Measurements from ENCODE around the gene ACAP3.

ACAP3 gene

GRCh38 chr1:1284221-1285101, 23.3 kb downstream of the ACAP3 start:
- no peak for DNase-seq

DNA sequence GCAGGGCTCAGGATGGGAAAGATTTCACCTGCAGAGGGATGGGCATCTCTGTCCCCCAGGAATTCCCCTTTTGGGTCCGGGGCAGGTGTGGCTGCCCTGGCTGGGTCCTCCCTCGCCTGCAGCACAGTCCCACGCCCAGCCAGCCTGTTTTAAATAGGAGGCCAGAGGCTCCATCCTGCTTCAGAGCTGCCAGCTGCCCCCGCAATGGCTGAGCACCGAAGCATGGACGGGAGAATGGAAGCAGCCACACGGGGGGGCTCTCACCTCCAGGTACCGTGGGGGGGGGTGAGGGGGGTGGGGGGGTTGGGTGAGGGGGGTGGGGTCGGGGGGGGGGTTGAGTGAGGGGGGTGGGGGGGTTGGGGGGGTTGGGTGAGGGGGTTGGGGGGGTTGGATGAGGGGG, 23.9 kb downstream of the ACAP3 start:
- no peak for DNase-seq

GRCh38 chr1:1282998-1283397, 24.7 kb downstream of the ACAP3 start:
- no peak for DNase-seq

- no peak for DNase-seq
Observed at GRCh38 chr1:1281533-1282321, 26.0 kb downstream of the ACAP3 start.

- DNase-seq, result no peak
Observed at GRCh38 chr1:1280782-1281481, 26.8 kb downstream of the ACAP3 start.

- no peak for DNase-seq
Observed at GRCh38 chr1:1279028-1279427, 28.7 kb downstream of the ACAP3 start.

GRCh38 chr1:1278620-1279019, 29.1 kb downstream of the ACAP3 start:
- DNase-seq, result no peak

DNA sequence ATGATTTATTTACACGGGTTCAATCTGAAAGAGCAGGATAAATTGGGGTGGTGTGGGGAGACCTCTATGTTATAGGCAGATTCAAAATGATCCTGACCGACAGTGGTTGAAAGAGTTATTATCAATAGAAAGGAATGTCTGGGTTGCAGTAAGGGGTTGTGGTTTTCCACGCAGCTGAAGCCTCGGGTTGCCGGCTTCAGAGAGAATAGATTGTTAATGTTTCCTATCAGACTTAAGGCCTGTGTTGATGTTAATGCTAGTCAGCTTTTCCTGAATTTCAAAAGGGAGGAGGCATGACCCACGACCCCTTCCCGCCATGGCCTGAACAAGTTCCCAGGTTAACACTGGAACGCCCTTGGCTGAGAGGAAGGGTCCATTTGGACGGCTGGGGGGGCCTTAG, 31.9 kb downstream of the ACAP3 start:
- no peak for DNase-seq

DNA sequence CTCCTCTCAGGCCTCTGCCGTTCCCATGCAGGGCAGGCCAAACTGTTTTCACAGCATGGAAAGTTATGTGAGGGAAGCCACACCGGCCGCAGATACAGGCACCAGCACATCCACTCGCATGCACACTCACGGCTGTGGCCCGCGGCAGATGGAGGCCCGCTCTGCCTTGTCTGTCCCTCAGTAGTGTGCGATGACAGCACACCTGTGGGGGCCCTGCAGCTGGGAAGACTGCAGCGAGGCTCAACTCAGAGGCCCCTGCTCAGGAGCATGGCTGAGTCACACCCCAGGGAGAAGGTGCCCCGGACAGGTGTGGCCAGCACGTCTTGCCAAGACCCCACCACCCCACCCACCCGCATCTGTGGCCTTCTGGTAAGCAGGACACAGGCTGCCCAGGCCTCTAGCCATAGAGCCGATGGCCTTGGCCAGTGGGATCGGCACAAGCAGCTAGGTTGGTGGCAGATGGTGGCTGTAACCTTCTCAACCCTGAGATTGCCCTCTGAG, 32.7 kb downstream of the ACAP3 start:
- no peak for DNase-seq

GRCh38 chr1:1274299-1274930, 33.3 kb downstream of the ACAP3 start:
- no peak for DNase-seq

DNA sequence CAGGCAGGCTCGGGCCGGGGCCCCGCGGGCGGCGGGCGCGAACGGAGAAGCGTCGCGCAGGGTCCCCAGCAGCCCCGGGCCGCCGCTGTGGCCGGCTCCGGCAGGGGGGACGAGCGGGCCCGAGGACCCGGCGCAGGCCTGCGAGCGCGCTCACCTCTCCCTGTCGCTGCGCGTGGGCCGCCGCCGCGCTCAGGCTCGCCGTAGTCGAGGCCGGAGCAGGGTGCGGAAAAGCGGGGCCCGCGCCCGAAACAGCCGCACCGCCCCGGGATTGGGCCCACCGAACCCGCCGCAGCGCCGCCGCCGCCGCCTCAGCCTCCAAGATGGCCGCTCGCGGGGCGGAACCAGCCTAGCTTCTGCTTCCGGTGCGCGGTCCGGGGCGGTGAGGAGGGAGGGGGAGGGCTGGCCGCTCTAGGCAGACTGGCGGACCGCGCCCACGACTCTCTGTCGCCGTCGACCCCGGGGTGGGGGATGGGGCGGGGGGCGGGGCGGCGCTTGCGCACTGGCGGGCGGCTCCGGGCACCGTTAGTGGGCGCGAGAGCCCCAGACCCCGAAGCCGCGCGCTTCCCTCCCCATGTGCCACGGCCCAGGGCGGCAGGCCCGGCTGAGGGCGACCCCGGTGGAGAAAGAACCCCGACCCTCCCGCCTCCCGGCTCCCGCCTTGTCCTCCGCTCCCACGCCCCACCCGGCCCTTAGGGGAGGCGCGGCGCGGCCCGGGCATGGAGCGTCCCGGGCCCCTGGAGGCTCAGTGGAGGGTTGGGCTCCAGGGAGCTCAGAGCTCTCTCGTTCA, 34.0 kb downstream of the ACAP3 start, which contains the start of gene UBE2J2:
Gene UBE2J2 (minus strand): TSS at position 343 of the 787 bp plus-strand sequence. CDS start 5,862 bp downstream, outside the sequence.
- peak; percentile 50 for DNase-seq

GRCh38 chr1:1273209-1273511, 34.6 kb downstream of the ACAP3 start:
- DNase-seq, result no peak

DNA sequence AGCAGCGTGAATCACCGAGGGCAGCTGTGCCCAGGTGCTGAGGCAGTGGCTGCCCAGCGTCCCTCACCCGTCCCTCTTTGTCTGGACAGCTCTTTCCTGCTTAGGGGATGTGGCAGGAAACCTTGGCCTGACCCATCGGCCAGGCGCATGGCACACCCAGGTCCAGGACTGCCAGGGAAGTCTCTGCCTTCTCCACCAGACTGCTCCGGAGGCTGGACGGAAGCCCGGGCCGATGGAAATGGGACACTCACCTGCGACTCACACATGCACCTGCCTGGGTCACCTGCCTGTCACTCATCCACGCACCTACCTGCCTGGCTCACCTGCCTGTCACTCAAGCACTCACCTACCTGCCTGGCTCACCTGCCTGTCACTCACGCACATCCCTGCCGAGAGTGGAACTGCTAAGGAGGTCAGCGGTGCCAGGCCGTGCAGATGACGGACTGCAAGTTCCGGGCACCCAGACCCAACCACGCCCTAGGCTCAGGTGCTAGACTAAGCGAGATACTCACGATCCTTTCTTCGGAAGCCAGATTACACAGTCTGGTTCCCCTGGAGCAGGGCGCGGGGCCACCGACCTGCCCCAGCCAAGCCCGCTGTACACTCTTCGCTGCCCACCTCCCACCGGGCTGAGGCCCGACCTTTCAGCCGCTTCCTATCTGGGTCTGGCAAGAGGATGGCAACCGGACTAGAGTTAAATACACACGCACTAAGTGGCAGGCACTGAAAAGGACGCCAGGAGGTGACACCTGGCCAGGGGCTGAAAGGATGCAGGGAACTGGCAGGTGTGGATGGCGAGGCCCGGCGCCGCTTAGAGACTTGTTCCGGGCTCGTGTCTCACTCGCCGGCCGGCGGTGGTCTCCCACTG, 35.2 kb downstream of the ACAP3 start:
- DNase-seq, result no peak

- DNase-seq, result no peak
Observed at GRCh38 chr1:1270813-1271212, 36.9 kb downstream of the ACAP3 start.

GRCh38 chr1:1268284-1268682, 39.4 kb downstream of the ACAP3 start:
- no peak for DNase-seq

DNA sequence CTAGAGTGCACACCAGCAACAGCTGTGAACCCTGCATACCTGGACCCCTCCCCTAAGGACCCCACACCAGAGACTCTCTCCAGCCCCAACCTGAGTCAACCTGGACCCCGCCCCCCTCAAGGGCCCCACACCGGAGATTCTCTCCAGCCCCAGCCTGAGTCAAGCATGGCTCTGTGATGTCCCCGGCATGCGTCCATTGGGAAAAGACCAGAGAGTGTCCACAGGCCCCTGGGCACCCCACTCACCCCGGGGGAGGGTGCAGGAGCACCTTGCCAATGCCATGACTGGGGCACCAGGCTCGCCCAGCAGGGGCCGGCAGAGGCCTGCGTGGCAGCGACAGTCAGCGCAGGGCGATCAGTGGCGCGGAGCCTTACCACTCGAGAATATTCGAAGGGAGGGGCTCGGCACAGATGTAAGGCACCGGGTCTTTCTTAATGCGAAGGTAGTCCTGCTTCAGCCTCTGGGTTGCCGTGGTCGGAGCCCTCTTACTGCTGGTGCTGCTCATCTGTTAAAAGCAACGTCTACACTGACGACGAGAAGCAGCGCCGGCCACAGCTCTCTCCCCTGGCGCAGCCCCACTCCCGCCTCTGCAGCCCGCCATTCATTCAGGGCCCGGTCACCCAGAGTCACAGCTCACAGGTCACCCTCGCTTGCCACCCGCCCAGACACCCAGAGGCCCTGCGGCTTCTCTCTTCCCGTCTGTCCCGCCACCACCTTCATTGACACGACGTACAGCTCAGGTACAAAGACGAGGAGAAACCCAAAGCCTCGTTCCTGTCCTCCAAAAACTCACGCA, 40.0 kb downstream of the ACAP3 start:
- DNase-seq, result no peak

DNA sequence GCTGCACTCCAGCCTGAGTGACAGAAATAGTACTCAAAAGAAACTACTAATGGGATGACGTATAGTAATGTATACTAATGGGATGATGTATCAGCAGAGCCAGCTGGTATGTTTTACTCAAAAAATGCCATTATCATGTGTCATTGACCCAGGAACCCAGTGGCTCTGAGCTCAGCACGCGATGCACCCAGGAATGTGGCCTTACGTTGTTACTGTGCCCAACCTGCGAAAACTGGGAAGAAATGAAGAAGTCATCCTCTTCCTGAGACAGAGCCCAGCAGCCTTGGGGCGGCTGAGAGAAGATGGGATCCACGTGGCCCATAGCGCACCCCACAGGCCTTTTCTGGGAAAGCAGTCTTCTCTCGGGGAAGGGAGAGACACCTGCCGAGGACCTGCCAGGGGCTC, 42.9 kb downstream of the ACAP3 start:
- no peak for DNase-seq

GRCh38 chr1:1264026-1264425, 43.7 kb downstream of the ACAP3 start:
- no peak for DNase-seq

DNA sequence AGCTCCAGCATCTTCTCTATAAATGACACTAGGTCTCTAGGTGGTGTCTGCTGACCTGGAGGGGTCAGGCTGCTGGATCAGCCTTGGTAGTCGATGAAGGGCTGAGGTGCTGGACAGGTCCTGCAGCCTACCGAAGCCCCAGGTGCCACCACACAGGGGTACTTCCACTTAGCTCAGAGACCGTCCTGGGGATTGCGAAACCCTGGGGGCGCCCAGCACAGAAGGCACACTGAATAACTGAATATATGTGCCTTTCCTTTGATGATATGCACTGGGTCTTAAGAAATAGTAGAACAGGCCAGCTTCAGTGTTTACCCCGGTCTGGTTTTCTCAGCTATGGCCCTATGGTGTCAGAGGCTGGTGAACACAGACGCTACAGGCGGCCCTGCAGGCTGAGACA, 45.0 kb downstream of the ACAP3 start:
- no peak for DNase-seq

DNA sequence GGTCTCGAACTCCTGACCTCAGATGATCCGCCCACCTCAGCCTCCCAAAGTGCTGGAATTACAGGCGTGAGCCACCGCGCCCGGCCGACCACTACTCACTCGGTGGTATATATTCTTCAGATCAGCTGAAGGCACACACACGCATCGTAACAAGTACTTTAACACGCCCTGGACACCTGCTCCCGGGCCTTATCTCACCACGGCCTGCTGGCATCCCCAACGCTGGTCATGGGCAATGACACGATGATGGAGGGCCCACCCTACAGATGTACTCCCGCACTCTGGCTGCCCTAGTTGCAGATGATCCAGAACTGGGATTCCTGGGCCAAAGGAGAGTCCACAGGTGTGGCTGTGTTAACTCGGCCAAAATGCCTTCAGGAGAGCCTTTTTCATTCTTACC, 45.7 kb downstream of the ACAP3 start:
- no peak for DNase-seq

Data from NCI-H748 treated with DMSO at 0.1 percent for 48 hours (cell line).